WERI-Rb-1 (cell line): ENCODE data around the gene PIR.
A peak's percentile ranks its signal among the peaks of the same experiment; 100 is the strongest.

Experiments
- DNase-seq: peaks from one replicate; pipeline ENCODE4 v3.0.0-alpha.2; 2020
- H3K27ac ChIP-seq: fragments of 250-450 bp; sonication (Bioruptor Pico); 2 replicates; pipeline ENCODE4 v1.5.1; 2020; ENCODE audit warnings: mild to moderate bottlenecking, moderate library complexity
- H3K27me3 ChIP-seq: fragments of 250-450 bp; sonication (Bioruptor Pico); 2 replicates; pipeline ENCODE4 v1.5.1; 2021; ENCODE audit warnings: mild to moderate bottlenecking, low read depth, moderate library complexity; ENCODE audit not compliant: insufficient read depth, severe bottlenecking
- H3K36me3 ChIP-seq: fragments of 250-450 bp; sonication (Bioruptor Pico); 2 replicates; pipeline ENCODE4 v1.5.1; 2020; ENCODE audit warnings: mild to moderate bottlenecking, moderate library complexity
- H3K4me3 ChIP-seq: 2 replicates; pipeline ENCODE4 v1.5.1; 2011; ENCODE audit warnings: low read depth, mild to moderate bottlenecking, control low read depth, low read length
- H3K9me3 ChIP-seq: fragments of 250-450 bp; sonication (Bioruptor Pico); 2 replicates; pipeline ENCODE4 v1.5.1; 2021; ENCODE audit warnings: mild to moderate bottlenecking, moderate library complexity; ENCODE audit not compliant: severe bottlenecking
- CTCF ChIP-seq: IDR thresholded peaks from 2 replicates; pipeline ENCODE4 v1.5.1; 2011; ENCODE audit warnings: low read depth, mild to moderate bottlenecking, control low read depth, inconsistent platforms, low read length

Gene PIR

GRCh38 chrX:15499976-15500375, 6.8 kb upstream of the PIR start:
- Histone ChIP-seq H3K27ac (no peak overlapping the region), H3K36me3 (no peaks in the 10 kb centered on the region), H3K9me3 (no peaks in the 10 kb centered on the region), H3K27me3 (peaks cover 26% of the 10 kb centered on the region), H3K4me3 (no peak overlapping the region)
- TF ChIP-seq CTCF, result no peak
- DNase-seq, result no peak

- no peak for DNase-seq
- H3K27me3 ChIP-seq, result peaks cover 26% of the 10 kb centered on the region
- no peaks in the 10 kb centered on the region for H3K9me3 ChIP-seq
- TF ChIP-seq CTCF, result no peak
- no peak overlapping the region for H3K4me3 ChIP-seq
- H3K36me3 ChIP-seq, result no peaks in the 10 kb centered on the region
- H3K27ac ChIP-seq, result no peak overlapping the region
These were observed 5.6 kb upstream of the PIR start for GRCh38 chrX:15498741-15499140.

- peaks cover 31% of the 10 kb centered on the region for H3K27me3 ChIP-seq
- H3K36me3 ChIP-seq, result no peaks in the 10 kb centered on the region
- no peaks in the 10 kb centered on the region for H3K9me3 ChIP-seq
- DNase-seq, result peak; percentile 57
- no peak overlapping the region for H3K27ac ChIP-seq
- no peak overlapping the region for H3K4me3 ChIP-seq
- peak; percentile 74 for TF ChIP-seq CTCF
These were observed 4.7 kb upstream of the PIR start for GRCh38 chrX:15497865-15498264.

- DNase-seq, result no peak
- TF ChIP-seq CTCF, result no peak
- H3K9me3 ChIP-seq, result no peaks in the 10 kb centered on the region
- H3K36me3 ChIP-seq, result no peaks in the 10 kb centered on the region
- no peak overlapping the region for H3K27ac ChIP-seq
- peaks cover 35% of the 10 kb centered on the region for H3K27me3 ChIP-seq
- H3K4me3 ChIP-seq, result no peak overlapping the region
These were observed 3.7 kb upstream of the PIR start for GRCh38 chrX:15496824-15497223.

GRCh38 chrX:15495801-15496200, 2.7 kb upstream of the PIR start:
- no peak for DNase-seq
- H3K4me3 ChIP-seq, result no peak overlapping the region
- H3K27ac ChIP-seq, result no peak overlapping the region
- no peak for TF ChIP-seq CTCF
- peaks cover 32% of the 10 kb centered on the region for H3K27me3 ChIP-seq
- H3K9me3 ChIP-seq, result no peaks in the 10 kb centered on the region
- H3K36me3 ChIP-seq, result no peaks in the 10 kb centered on the region

- Histone ChIP-seq H3K4me3 (peak overlapping the region; percentile 57), H3K9me3 (no peaks in the 10 kb centered on the region), H3K36me3 (no peaks in the 10 kb centered on the region), H3K27ac (peak overlapping the region; percentile 46; the same call in 1 of the 2 replicates), H3K27me3 (peaks cover 22% of the 10 kb centered on the region)
- no peak for TF ChIP-seq CTCF
- DNase-seq, result no peak
These were observed 664 bp downstream of the PIR start for GRCh38 chrX:15492469-15492868.
